CD4-positive, alpha-beta T cell treated with Interferon gamma for 1 hour (primary cell): ENCODE measurements around the gene RIOX2.
"Not testable (repeated sequence)": the region's sequence is repeated elsewhere in the genome, so short reads cannot be mapped to it uniquely, and the experiment has no call there.

Experiments used
- DNase-seq: peaks from one replicate; pipeline ENCODE4 v3.0.0-alpha.2; 2020

Gene RIOX2

DNA sequence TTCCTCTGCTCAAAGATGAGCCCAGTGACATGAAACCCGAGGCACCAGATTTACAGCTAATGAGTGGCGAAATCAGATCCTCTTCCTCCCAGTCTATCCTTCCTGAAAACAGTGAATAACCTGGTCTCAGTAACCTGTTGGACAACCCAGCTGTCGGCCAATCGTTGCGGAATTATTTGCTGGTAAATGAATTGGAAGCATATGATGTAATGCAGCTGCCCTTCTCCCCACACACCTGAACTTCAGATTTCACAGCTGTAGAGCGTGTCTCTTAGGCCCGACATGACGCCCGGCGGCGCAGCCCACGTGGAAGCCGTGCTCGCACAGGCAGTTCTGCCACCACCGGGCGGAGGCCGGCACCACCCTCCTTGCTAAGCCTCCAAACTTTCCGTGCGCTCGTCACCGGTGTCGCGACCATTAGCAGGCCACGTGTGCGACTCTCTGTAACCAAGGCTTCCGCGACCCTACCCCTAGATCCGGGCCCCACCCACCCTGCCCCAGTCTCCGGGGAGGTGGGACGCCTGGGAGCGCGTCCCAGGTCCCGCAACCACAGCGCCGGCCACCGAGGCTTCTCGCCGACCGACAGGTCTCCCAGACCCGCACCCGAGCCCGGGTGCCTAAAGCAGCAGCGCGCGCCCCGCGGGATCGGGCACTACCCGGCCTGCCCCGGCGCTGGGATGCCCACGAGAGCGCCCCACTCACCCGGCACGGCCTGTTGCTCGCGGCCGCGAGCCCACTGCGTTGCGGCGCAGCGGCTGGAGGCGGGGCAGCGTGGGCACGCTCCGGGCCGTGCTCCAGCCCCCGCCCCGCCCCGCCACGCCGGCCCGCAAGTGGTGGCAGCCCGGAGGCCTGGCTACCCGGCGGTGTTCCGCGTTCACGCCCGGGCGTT, at the start of gene RIOX2:
RIOX2 (minus strand) TSS at position 753 of the 889 bp plus-strand sequence. CDS start 4,838 bp downstream, outside the sequence.
- DNase-seq, result peak; percentile 74

DNA sequence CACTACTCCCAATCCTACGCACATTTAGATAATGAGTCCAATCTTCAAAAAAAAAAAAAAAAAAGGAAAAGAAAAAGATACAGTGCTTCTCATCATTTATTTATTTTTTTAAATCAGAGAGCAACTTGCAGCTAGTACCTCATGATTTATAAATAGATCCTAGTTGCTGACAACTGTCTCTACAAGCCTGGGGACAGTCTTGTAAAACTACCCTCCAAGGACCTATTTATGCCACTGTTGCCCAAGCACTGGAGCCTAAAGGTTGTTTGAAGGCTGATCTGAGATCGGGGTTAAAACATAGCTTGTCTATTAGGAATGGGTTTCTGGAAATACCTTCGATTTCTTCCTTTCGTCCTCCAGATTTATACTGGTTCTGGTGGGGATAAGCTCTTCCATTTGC, 48.2 kb upstream of the RIOX2 start:
- DNase-seq, result no peak

GRCh38 chr3:98018301-98018700, 46.1 kb upstream of the RIOX2 start:
- DNase-seq, result no peak

DNA sequence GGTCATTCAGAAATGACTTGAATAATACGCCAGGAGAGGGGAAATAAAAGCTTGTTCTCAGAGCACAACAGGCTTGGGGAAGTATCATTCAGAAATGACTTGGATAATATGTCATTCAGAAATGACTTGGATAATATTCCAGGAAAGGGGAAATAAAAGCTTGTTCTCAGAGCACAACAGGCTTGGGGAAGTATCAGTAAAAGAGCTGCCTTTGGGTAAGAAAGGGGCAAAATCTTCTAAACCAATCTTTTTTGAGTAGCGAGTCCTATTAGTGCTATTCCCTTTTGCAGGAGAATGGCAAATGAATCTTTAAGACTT, 42.0 kb upstream of the RIOX2 start:
- DNase-seq, result no peak

DNA sequence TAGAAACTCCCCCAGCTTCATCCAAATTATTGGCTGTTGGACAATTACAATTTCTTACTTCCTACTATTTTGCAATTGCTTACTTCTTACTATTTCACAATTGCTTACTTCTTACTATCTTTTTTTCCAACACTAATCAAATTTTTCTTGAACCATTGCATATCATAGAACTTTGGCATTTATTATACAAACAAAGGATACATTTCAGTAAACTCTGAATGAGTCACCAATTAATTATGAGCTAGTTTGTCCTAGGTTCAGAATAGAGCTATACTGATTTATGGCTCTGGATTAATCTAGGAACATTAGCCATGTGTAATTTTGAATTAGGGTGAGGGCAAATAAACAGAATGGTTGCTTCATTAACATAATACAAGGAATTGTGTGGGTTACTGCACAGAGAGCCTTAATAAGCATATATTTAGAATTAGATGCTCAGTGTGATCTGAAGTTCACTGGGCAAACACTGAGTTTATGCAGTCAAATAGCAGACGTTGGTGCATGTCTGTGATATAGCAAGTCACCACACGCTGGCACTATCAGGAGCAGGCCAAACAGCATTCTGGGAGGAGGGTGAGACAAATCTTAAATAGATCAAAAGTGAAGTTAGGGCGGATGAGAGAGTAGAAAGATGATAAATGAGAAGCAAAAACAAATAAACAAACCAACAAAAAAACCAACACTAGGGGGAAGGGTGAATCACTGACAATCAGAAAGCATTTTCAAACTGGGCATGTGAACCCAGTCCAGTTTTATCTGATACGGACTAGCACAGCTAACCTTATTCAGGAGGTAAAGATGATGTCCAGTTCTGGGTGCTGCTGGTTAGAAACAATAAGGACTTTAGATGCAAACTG, 41.4 kb upstream of the RIOX2 start:
- DNase-seq, result no peak

GRCh38 chr3:98012979-98013378, 40.7 kb upstream of the RIOX2 start:
- no peak for DNase-seq

DNA sequence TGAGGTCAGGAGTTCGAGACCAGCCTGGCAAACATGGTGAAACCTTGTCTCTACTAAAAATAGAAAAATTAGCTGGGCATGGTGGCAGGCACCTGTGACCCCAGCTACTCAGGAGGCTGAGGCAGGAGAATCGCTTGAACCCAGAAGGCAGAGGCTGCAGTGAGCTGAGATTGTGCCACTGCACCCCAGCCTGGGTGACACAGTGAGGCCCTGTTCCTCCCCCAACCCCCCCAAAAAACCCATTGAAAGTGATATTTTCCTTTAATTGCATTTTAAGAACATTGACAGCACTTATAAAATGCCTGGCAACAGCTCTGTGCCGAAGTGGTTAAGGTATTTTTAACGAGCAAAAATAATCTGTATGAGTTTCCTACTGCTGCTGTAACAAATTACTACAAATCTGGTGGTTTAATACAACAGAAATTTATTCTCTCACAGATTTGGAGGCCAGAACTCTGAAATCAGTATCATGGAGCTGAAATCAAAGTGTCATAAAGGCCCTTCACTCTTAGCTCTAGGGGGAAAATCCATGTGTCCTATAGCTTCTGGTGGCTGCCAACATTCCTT, 38.7 kb upstream of the RIOX2 start:
- DNase-seq, result not testable (repeated sequence)

GRCh38 chr3:98010194-98010882, 38.1 kb upstream of the RIOX2 start:
- no peak for DNase-seq

GRCh38 chr3:98008855-98009254, 36.6 kb upstream of the RIOX2 start:
- DNase-seq, result no peak

GRCh38 chr3:98005438-98005837, 33.2 kb upstream of the RIOX2 start:
- DNase-seq, result no peak

- no peak for DNase-seq
Measured at GRCh38 chr3:98004721-98005120, 32.5 kb upstream of the RIOX2 start.

DNA sequence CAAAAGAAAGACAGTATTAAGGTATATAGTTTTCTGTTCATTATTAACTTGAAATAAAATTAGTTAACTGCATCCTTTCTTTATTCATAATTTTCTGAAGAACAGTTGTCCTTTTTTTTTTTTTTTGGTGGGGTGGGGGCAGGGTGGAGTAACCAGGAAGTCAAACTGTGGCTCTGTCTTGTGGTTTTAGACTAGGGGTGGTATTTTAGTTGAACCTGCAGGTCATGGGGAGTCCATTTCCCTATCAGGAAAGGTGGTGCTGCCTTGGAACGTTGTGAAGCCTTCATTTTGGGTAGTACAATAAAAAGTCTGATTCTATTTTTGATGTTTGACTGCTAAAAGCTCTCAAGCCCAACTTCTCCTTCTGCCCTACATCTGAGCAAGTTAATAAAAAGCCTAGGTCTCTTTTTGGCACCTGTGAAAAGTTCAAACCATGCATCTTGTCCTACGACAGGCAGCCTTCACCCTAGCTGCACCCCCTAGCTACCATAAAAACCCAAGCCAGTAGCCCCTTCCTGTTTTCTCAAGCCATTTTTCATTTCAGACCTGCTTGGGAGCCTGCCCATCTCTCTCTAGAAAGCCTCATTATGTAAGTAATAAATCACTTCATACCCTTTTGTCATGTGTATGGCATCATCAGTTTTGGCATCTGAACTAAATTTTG, 31.2 kb upstream of the RIOX2 start:
- DNase-seq, result no peak

GRCh38 chr3:98002717-98003116, 30.5 kb upstream of the RIOX2 start:
- DNase-seq, result no peak

DNA sequence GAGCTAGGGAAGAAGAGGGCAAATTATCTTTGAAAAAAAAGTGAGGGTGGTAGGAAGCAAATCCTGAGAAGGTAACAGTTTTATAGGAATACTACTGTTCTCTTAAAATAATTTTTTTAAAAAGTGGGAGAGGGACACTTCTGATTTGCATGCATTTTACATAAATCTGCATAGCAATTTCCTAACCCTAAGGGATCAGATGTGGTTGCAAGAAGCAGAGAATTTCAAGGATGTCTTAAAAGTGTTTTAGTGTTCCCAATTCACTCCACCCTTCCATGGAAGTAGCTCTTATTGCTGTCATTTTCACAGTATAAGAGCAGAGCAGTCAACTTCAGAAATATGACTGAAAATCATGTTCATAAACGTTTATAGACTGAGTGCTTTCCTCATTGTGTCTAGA, 27.8 kb upstream of the RIOX2 start:
- no peak for DNase-seq

DNA sequence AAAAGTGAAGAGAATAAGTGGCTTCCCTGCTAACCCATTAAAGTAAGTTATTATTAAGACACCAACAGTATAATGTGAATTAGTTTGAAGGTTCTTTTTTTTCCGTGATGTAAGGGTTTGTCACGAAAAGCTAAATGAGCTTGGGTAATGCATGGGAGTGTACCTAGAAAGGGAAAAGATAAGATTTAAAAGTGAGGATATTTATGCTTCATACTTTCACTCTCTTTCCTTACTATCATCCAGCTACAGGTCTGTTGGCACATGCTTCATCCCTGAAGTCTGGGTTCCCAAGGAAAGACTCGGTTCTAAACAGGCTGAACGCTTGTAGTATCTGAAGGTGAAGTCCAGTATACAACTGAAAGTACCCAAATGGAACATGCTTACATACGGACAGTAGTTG, 26.9 kb upstream of the RIOX2 start:
- DNase-seq, result no peak

GRCh38 chr3:97996988-97997387, 24.8 kb upstream of the RIOX2 start:
- no peak for DNase-seq

GRCh38 chr3:97994328-97994945, 22.2 kb upstream of the RIOX2 start:
- DNase-seq, result no peak

GRCh38 chr3:97993526-97993925, 21.3 kb upstream of the RIOX2 start:
- DNase-seq, result no peak

GRCh38 chr3:97992547-97993173, 20.4 kb upstream of the RIOX2 start:
- DNase-seq, result no peak

GRCh38 chr3:97991293-97991682, 19.1 kb upstream of the RIOX2 start:
- DNase-seq, result no peak

DNA sequence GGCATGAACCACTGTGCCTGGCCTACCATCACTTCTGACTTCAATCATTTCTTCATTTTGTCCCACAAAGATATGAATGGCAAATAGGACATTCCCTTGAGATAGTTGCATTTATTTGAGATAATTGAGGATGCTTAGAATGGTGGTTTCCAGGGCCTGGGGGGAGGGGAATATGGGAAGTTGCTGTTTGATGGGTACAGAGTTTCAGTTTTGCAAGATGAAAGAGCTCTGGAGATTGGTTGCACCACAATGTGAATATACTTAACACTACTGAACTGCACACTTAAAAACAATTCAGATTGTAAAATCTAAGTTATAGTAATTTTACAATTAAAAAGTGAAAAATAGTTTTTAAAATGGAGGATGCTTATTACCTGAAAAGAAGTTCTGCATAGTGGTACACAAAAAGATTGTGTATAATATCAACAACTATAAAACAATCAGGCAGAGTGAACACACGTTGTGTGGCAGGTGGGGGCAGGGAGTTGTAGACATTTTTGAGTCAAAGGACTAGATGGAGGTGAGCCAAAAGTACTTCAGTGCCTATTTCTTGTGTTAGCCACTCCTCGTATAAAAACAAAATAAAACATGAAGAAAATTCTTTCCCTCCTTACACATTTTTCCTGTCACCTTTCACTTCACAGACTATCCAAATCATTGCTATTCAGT, 18.5 kb upstream of the RIOX2 start:
- no peak for DNase-seq
